Measurements from ENCODE around the gene HEXA.

The HEXA gene

GRCh38 chr15:72372361-72372760 is 3.5 kb downstream of the HEXA start:
- no peak for DNase-seq

- no peak for DNase-seq
These were observed 5.8 kb downstream of the HEXA start for GRCh38 chr15:72369964-72370363.

- no peak for DNase-seq
These were observed 6.9 kb downstream of the HEXA start for GRCh38 chr15:72368899-72369298.

GRCh38 chr15:72368325-72368724 is 7.5 kb downstream of the HEXA start:
- no peak for DNase-seq

GRCh38 chr15:72365844-72366243 is 10.0 kb downstream of the HEXA start:
- DNase-seq, result no peak

- no peak for DNase-seq
These were observed 14.6 kb downstream of the HEXA start for GRCh38 chr15:72361176-72361575.

GRCh38 chr15:72358650-72359171 is 17.1 kb downstream of the HEXA start:
- no peak for DNase-seq

GRCh38 chr15:72358121-72358520 is 17.7 kb downstream of the HEXA start:
- DNase-seq, result peak; percentile 35

GRCh38 chr15:72354496-72354895 is 21.3 kb downstream of the HEXA start:
- DNase-seq, result no peak

GRCh38 chr15:72353266-72353665 is 22.5 kb downstream of the HEXA start:
- DNase-seq, result no peak

- no peak for DNase-seq
These were observed 30.0 kb downstream of the HEXA start for GRCh38 chr15:72345806-72346205.

GRCh38 chr15:72345280-72345679 is 30.5 kb downstream of the HEXA start:
- DNase-seq, result no peak

GRCh38 chr15:72344602-72345001 is 31.2 kb downstream of the HEXA start:
- no peak for DNase-seq

GRCh38 chr15:72342385-72342784 is 33.4 kb downstream of the HEXA start:
- DNase-seq, result peak; percentile 74

GRCh38 chr15:72341361-72341760 is 34.5 kb downstream of the HEXA start:
- peak; percentile 82 for DNase-seq

GRCh38 chr15:72340366-72340765 is 35.4 kb downstream of the HEXA start:
- DNase-seq, result no peak

GRCh38 chr15:72339777-72340177 is 36.0 kb downstream of the HEXA start:
- peak; percentile 33 for DNase-seq

- no peak for DNase-seq
These were observed 37.0 kb downstream of the HEXA start for GRCh38 chr15:72338617-72339321.

- DNase-seq, result no peak
These were observed 37.7 kb downstream of the HEXA start for GRCh38 chr15:72338148-72338547.

GRCh38 chr15:72334842-72335241 is 41.0 kb downstream of the HEXA start:
- no peak for DNase-seq

- no peak for DNase-seq
These were observed 44.8 kb downstream of the HEXA start for GRCh38 chr15:72331021-72331420.

- DNase-seq, result no peak
These were observed 52.1 kb downstream of the HEXA start for GRCh38 chr15:72323752-72324151.

GRCh38 chr15:72319985-72320671 is 55.7 kb downstream of the HEXA start, which contains the start of gene CELF6:
TSS of gene CELF6 (minus strand) at chr15:72320157. CDS start at chr15:72319874, 283 bp downstream.
- peak; percentile 98 for DNase-seq

GRCh38 chr15:72319360-72319984 is 56.3 kb downstream of the HEXA start:
- no peak for DNase-seq

All from NCI-H82 (cell line).